HepG2 (cell line): ENCODE measurements around the gene PSMC5. TPM values are rescaled to one million over a fixed set of nuclear protein-coding genes. Genes with fewer than 3 reads are reported as not detected.

Source experiments
- BCLAF1 ChIP-seq: fragments of 450-650 bp; IDR thresholded peaks from 2 replicates; pipeline ENCODE4 v1.6.1; 2017; ENCODE audit warnings: mild to moderate bottlenecking
- CERS6 ChIP-seq: sonication (generic); formaldehyde crosslinking; IDR thresholded peaks from 2 replicates; pipeline ENCODE4 v1.5.0; 2020; ENCODE audit warnings: missing genetic modification reagents
- GPN1 ChIP-seq: sonication (generic); formaldehyde crosslinking; IDR thresholded peaks from 2 replicates; pipeline ENCODE4 v1.5.1; 2020; ENCODE audit warnings: missing genetic modification reagents, borderline replicate concordance
- GTF3A ChIP-seq: sonication (generic); formaldehyde crosslinking; conservative IDR thresholded peaks from 2 replicates; pipeline ENCODE4 v1.4.0; 2020; ENCODE audit warnings: mild to moderate bottlenecking, missing genetic modification reagents
- HNF1B ChIP-seq: sonication (generic); formaldehyde crosslinking; IDR thresholded peaks from 2 replicates; pipeline ENCODE4 v1.5.1; 2020; ENCODE audit warnings: mild to moderate bottlenecking, moderate library complexity, missing genetic modification reagents
- KAT2B ChIP-seq: fragments of 150-350 bp; IDR thresholded peaks from 2 replicates; pipeline ENCODE4 v1.6.1; 2014; ENCODE audit warnings: low read depth, low read length, borderline replicate concordance
- KLF13 ChIP-seq: sonication (generic); formaldehyde crosslinking; IDR thresholded peaks from 2 replicates; pipeline ENCODE4 v1.4.0; 2020; ENCODE audit warnings: mild to moderate bottlenecking, missing genetic modification reagents
- MBD4 ChIP-seq: IDR thresholded peaks from 2 replicates; pipeline ENCODE4 v1.6.1; 2012; ENCODE audit warnings: low read length, inconsistent platforms, borderline replicate concordance
- MLX ChIP-seq: IDR thresholded peaks from 2 replicates; pipeline ENCODE4 v1.6.1; 2016
- NFE2L2 ChIP-seq: fragments of 150-350 bp; IDR thresholded peaks from 2 replicates; pipeline ENCODE4 v1.6.1; 2014; ENCODE audit warnings: low read length
- PRMT3 ChIP-seq: sonication (generic); formaldehyde crosslinking; IDR thresholded peaks from 2 replicates; pipeline ENCODE4 v1.8.1; 2022; ENCODE audit warnings: low read depth, mild to moderate bottlenecking, moderate library complexity, missing genetic modification reagents, borderline replicate concordance
- SIN3A ChIP-seq: IDR thresholded peaks from 2 replicates; pipeline ENCODE4 v1.6.1; 2011; ENCODE audit warnings: low read depth, mild to moderate bottlenecking, control low read depth, low read length, borderline replicate concordance
- SP5 ChIP-seq: IDR thresholded peaks from 2 replicates; pipeline ENCODE4 v1.6.1; 2016; ENCODE audit warnings: low read depth, borderline replicate concordance
- TAF1 ChIP-seq: sonication (generic); formaldehyde crosslinking; IDR thresholded peaks from 2 replicates; pipeline ENCODE4 v1.4.0; 2020; ENCODE audit warnings: missing genetic modification reagents
- TOPORS ChIP-seq: sonication (generic); formaldehyde crosslinking; IDR thresholded peaks from 2 replicates; pipeline ENCODE4 v1.8.0; 2023; ENCODE audit warnings: mild to moderate bottlenecking, missing genetic modification reagents
- ZFX ChIP-seq: sonication (generic); formaldehyde crosslinking; IDR thresholded peaks from 2 replicates; pipeline ENCODE4 v1.4.0; 2020; ENCODE audit warnings: mild to moderate bottlenecking, low read depth, missing genetic modification reagents, moderate library complexity
- ZNF282 ChIP-seq: fragments of 450-650 bp; IDR thresholded peaks from 2 replicates; pipeline ENCODE4 v1.6.1; 2018; ENCODE audit not compliant: partially characterized antibody
- ZNF512B ChIP-seq: sonication (generic); formaldehyde crosslinking; IDR thresholded peaks from 2 replicates; pipeline ENCODE4 v1.5.1; 2020; ENCODE audit warnings: missing genetic modification reagents, mild to moderate bottlenecking, borderline replicate concordance
- ZNF563 ChIP-seq: sonication (generic); formaldehyde crosslinking; IDR thresholded peaks from 2 replicates; pipeline ENCODE4 v1.8.0; 2022; ENCODE audit warnings: mild to moderate bottlenecking, moderate library complexity, missing genetic modification reagents
- ZNF772 ChIP-seq: sonication (generic); formaldehyde crosslinking; IDR thresholded peaks from 2 replicates; pipeline ENCODE4 v1.5.0; 2020; ENCODE audit warnings: mild to moderate bottlenecking, missing genetic modification reagents
- ZNF83 ChIP-seq: sonication (generic); formaldehyde crosslinking; IDR thresholded peaks from 2 replicates; pipeline ENCODE4 v1.4.0; 2020; ENCODE audit warnings: missing genetic modification reagents, mild to moderate bottlenecking, borderline replicate concordance
- polyA plus RNA-seq, 8 experiments: library from polyadenylated mRNA; depleted of rRNA in 3 of 8; stranded (reverse) in 7 of 8; unstranded in 1 of 8; fragments of >200 nt; fragmentation: Illumina TruSeq in 4 of 8; extraction: Trizol in 4 of 8; gene quantifications; 2 replicates each; pipeline versions ENCODE4 v1.2.1 to v1.2.3, GENCODE V29; 2011 to 2016; ENCODE audit warnings: low read depth in 4 of 8, missing spikeins in 1 of 8, mixed read lengths in 1 of 8; ENCODE audit not compliant: insufficient read depth in 1 of 8
- total RNA-seq, 5 experiments: library from RNA; depleted of rRNA; stranded (reverse); fragments of >200 nt; fragmentation: Illumina TruSeq; extraction: Trizol; gene quantifications; 2 replicates each; pipeline ENCODE4 v1.2.3, GENCODE V29; 2016; ENCODE audit warnings: low read depth in 1 of 5

PSMC5 gene
- total and polyA plus RNA-seq, 2 of the 13 experiments (the other 11 are each of a cell fraction or from before 2014, with no cell fraction given) = 35.3 to 128 TPM

GRCh38 chr17:63827002-63827800, at the start of gene PSMC5, which contains the start of gene FTSJ3 (continued):
- TF ChIP-seq ZNF512B (CRISPR knock-in tag) = no peak
- peak; percentile 9; the same call in 1 of the 2 replicates for TF ChIP-seq ZNF83 (CRISPR knock-in tag)
- peak; percentile 80 for TF ChIP-seq HNF1B (CRISPR knock-in tag)
- TF ChIP-seq MBD4 = no peak
- no peak for TF ChIP-seq ZNF282
- TF ChIP-seq PRMT3 (CRISPR knock-in tag) = no peak
- TF ChIP-seq ZFX (CRISPR knock-in tag) = peak; percentile 78
- peak; percentile 93 for TF ChIP-seq GTF3A (CRISPR knock-in tag)
- TF ChIP-seq SP5 (CRISPR knock-in tag) = peak; percentile 23; the same call in 1 of the 2 replicates
- no peak for TF ChIP-seq NFE2L2
- 0 out of 2 replicates have a peak, but pooled peaks have one; percentile 55 for TF ChIP-seq KLF13 (CRISPR knock-in tag)
- TF ChIP-seq KAT2B = no peak
- TF ChIP-seq CERS6 (CRISPR knock-in tag) = no peak
- no peak for TF ChIP-seq MLX (CRISPR knock-in tag)
- peak; percentile 93; the same call in 1 of the 2 replicates for TF ChIP-seq SIN3A
- TF ChIP-seq ZNF772 (CRISPR knock-in tag) = peak; percentile 62; the same call in 1 of the 2 replicates
- peak; percentile 80; the same call in 1 of the 2 replicates for TF ChIP-seq TOPORS (CRISPR knock-in tag)
- no peak for TF ChIP-seq BCLAF1
- no peak for TF ChIP-seq GPN1 (CRISPR knock-in tag)
- peak; percentile 94 for TF ChIP-seq TAF1 (CRISPR knock-in tag)
- TF ChIP-seq ZNF563 = peak; percentile 94; the same call in 1 of the 2 replicates
